Activated CD4-positive, alpha-beta T cell treated with anti-CD3 and anti-CD28 coated beads, Interleukin-2, Interleukin-6, amounts not matched to agents 100 ng/mL and 50 ng/mL, durations not matched to agents 16 hours and 8 hours (primary cell): ENCODE measurements around the gene SYT13.

Experiments used
- DNase-seq: peaks from one replicate; pipeline ENCODE4 v3.0.0-alpha.2; 2020

Gene SYT13, protein sequence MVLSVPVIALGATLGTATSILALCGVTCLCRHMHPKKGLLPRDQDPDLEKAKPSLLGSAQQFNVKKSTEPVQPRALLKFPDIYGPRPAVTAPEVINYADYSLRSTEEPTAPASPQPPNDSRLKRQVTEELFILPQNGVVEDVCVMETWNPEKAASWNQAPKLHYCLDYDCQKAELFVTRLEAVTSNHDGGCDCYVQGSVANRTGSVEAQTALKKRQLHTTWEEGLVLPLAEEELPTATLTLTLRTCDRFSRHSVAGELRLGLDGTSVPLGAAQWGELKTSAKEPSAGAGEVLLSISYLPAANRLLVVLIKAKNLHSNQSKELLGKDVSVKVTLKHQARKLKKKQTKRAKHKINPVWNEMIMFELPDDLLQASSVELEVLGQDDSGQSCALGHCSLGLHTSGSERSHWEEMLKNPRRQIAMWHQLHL

DNA sequence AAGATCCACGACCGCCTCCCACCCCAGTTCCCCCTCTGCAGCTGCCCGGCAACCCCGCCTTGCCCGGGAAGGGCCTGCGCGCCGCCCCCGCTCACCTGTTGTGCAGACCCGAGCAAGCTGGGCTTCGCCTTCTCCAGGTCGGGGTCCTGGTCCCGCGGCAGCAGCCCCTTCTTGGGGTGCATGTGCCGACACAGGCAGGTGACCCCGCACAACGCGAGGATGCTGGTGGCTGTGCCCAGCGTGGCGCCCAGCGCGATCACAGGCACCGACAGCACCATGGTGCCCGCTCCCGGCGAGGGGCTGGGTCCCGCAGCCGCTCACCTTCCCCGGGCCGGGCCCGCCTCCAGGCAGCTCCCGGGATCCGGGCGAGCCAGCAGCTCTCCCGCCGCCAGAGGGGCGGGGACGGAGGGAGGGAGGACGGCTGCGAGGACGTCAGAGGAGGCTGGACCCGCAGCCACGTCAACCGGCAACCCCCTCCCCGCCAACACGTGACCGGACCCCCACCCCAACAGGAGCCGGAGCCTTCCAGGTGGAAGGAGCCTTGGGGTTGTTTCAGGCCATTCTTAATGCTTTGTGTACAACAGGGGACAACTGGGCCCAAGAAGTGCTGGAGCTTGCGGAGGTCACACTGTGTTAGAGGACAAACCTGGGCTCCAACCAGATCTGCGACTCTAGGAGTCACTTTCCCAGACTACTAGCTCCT is at the start of gene SYT13:
Gene SYT13, minus strand, starts transcription at position 412 of the 703 bp plus-strand sequence. Its CDS starts 134 bp downstream, at position 278.
- no peak for DNase-seq

DNA sequence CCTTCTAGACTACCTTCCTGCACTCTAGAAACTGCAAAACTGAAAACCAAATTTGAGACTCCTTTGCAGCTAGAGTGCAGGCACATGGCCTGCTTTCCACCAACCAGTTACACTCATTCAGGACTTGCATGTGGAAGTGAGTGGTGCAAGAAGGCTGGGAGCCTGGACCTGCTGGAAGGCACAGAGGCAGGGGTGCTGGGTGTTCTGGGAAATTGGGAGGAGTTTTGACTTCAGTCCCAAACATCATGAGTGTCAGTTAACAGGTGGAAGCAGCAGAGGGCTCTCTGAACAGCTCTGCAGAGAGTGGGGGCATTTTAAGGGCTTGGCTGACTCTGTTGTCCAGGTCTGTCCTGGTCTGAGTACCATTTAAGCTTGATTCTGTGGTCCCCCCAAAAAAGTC is 49.3 kb upstream of the SYT13 start:
- no peak for DNase-seq

DNA sequence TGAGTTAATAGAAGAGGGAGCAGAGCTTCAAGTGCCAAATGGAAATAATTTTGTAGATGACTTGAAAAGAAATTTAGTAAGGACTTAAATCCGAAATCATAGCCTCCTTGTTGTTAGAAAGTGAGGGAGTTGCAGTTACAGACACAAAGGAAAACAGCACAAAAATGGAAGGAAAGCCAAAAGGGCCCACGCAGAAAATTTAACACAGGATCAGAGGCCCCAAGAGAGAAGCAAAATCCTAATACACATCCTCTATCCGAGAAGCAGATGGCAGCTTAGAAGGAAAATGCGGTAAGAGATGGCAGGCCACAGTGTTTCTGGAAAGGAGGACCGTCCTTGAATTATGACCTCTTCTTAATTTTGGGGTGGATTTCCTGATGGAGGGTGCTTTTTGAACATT is 48.7 kb upstream of the SYT13 start:
- no peak for DNase-seq

GRCh38 chr11:45334410-45334809 is 48.3 kb upstream of the SYT13 start:
- DNase-seq: no peak

GRCh38 chr11:45333001-45333971 is 47.1 kb upstream of the SYT13 start:
- DNase-seq: peak; percentile 10

DNA sequence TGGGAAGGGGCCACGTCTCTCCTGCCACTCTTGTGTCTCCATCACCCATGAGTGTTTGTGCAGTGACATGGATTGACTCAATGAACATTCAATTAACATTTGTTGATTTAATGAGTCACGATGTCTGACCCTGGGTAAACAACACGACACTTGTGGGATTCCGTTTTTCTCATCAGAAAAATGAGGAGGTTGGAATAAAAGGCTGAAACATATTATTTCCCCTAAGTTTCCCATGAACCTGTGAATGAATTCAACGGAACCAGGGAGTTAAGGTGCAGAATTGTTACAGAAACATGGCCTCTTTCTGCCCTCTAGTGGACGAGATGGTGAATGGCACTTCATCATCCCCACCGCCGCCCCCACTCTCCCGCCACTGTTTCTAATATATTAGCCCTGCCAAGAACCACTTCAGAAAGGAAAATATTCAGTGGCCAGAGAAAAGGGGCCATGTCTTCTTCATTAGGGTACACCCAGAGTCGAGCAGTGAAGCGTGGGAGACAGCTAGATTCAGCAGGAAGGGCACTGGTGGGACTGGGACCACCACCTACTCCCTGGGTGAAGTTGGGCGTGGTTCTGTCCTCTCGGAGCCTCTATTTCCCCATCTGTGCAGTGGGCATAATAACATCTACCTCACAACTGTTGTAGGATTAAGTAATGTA is 46.3 kb upstream of the SYT13 start:
- DNase-seq: peak; percentile 50

GRCh38 chr11:45331839-45332238 is 45.7 kb upstream of the SYT13 start:
- no peak for DNase-seq

- no peak for DNase-seq
Measured at GRCh38 chr11:45328726-45329125, 42.6 kb upstream of the SYT13 start.

DNA sequence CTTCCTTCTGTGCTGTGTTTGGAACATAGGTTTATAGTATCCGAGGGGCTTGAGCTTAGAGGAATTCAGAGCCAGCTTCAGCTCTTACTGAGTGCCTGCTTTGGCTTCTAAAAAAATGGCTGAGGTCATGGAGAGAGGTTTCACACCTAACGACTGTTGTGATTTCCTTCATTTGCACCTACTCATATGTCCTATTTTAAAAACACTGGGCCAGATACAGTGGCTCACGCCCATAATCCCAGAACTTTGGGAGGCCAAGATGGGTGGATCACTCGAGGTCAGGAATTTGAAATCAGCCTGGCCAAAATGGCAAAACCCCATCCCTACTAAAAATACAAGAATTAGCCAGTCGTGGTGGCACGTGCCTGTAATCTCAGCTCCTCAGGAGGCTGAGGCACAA is 38.3 kb upstream of the SYT13 start:
- DNase-seq: no peak

DNA sequence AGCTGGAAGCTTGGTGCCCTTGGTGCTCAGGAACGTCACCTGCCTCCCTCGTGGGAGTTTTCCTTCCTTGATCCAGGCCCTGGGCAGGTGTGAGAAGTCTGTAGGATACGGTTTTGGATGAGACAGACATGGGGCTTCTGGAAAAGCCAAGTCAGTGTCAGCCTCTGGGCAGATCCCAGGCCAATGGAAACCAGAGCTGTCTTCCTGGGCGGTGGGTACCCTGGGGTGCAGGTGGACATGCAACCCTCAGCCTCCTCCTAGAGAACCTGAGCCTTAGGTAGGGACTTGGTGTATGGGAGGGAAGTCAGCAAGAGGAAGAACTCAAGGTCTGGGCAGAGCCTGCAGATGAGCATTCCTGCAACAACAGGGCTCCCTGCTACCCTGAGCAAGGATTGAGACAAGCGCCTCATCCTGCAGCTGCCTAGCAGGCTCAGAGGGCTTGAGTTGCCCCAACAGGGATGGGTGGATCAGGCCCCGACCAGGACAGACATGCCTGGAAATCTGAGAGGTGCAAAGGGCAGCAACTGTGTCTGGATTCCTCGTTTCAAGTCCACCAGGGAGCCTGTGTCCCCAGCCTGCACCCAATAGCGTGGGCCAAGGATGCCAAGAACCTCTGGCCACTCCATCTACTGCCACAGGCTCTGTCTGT is 37.6 kb upstream of the SYT13 start:
- no peak for DNase-seq

- no peak for DNase-seq
Measured at GRCh38 chr11:45322891-45323600, 36.9 kb upstream of the SYT13 start.

GRCh38 chr11:45322111-45322705 is 36.1 kb upstream of the SYT13 start:
- DNase-seq: no peak

DNA sequence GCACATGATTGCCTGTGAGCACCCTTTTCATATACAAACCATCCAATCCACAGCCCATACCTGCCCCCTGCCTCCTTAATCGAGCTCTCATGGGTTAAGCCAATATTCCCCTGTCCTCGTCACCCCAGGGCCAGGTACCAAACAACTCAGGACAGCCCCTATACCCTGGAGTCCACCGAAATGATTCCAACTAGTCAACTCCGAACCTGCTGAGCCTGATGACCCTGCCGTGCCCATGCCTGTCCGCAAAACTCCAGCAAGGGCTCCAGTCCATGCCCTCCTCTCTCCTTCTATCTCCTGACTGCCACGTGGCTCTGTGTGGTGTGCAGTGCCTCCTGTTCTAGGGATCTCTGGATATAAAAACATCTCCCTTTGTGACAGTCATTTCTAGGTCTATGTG is 35.5 kb upstream of the SYT13 start:
- no peak for DNase-seq

DNA sequence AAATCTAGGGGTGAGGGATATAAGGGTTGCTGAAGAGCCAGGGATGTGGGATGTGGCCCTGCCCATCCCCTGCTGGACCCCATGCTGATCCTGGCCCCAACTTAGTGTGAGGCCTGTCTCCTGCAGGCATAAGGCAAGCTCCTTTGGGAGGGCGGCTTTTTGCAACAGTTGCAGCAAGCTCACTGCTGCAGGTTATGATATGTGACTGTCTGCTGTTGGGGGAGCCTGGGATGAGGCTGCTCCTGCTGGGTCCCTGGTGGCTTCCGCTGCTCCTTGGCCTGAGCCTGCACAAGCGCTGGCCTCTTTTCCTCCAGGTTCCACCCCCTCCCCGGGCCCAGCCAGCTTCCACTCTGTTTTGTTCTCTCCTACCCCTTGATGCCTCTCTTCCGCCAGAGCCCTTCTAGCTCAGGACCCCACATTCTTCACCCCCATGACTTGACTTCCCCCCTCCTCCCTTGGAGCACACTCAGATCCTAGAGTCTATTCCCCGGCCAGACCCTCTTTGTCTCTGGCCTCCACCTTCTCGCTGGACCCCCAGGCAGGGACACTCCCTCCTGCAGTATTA is 35.0 kb upstream of the SYT13 start:
- DNase-seq: no peak

GRCh38 chr11:45320371-45320770 is 34.2 kb upstream of the SYT13 start:
- no peak for DNase-seq

GRCh38 chr11:45319077-45319476 is 32.9 kb upstream of the SYT13 start:
- DNase-seq: no peak

GRCh38 chr11:45318516-45318915 is 32.4 kb upstream of the SYT13 start:
- DNase-seq: no peak

- DNase-seq: no peak
Measured at GRCh38 chr11:45316258-45316657, 30.1 kb upstream of the SYT13 start.

- DNase-seq: no peak
Measured at GRCh38 chr11:45314900-45315299, 28.8 kb upstream of the SYT13 start.

GRCh38 chr11:45313171-45313865 is 27.2 kb upstream of the SYT13 start:
- DNase-seq: no peak
